Thyroid gland (tissue), 4 donors: Measurements from ENCODE around the gene MTUS2. TPM values are rescaled to one million over a fixed set of nuclear protein-coding genes. Genes with fewer than 3 reads are reported as not detected.

Experiments used
- DNase-seq, 2 donors: peaks; one replicate each; pipeline ENCODE4 v3.0.0-alpha.2; 2019
- H3K27ac ChIP-seq, 3 donors: fragments of 200-600 bp; sonication (generic); 1 replicate in 2 of 3; 2 replicates in 1 of 3; pipeline ENCODE4 v1.5.1; 2016 to 2019; ENCODE audit warnings: mild to moderate bottlenecking in 1 of 3, moderate library complexity in 1 of 3
- H3K27me3 ChIP-seq: fragments of 200-600 bp; sonication (generic); one replicate; pipeline ENCODE4 v1.5.1; 2019
- H3K36me3 ChIP-seq, 2 donors: fragments of 200-600 bp; sonication (generic); one replicate each; pipeline ENCODE4 v1.5.1; 2016 to 2019
- H3K4me1 ChIP-seq, 2 donors: fragments of 200-600 bp; sonication (generic); one replicate each; pipeline ENCODE4 v1.5.1; 2017 to 2019
- H3K4me3 ChIP-seq, 3 donors: fragments of 200-600 bp; sonication (generic); replicated peaks in 1 of 3; 1 replicate in 2 of 3; 2 replicates in 1 of 3; pipeline ENCODE4 v1.5.1; 2016; ENCODE audit warnings: mild to moderate bottlenecking in 1 of 3
- H3K9me3 ChIP-seq: fragments of 200-600 bp; sonication (generic); one replicate; pipeline ENCODE4 v1.5.1; 2017
- CTCF ChIP-seq, 6 experiments: fragments of 200-600 bp in 3 of 6; fragments of 450-650 bp in 3 of 6; sonication (generic) in 3 of 6; IDR thresholded peaks; one replicate each; pipeline ENCODE4 v1.5.1; 2016 to 2019; ENCODE audit warnings: antibody characterized with exemption in 6 of 6, mild to moderate bottlenecking in 2 of 6, inconsistent platforms in 1 of 6, moderate library complexity in 1 of 6
- POLR2A ChIP-seq, 2 donors: fragments of 450-650 bp; IDR thresholded peaks; one replicate each; pipeline ENCODE4 v1.6.1; 2017; ENCODE audit warnings: antibody characterized with exemption in 2 of 2, mild to moderate bottlenecking in 2 of 2, moderate library complexity in 1 of 2
- WGBS, 2 donors: methylation state at CpG; one replicate each; pipeline ENCODE4 v1.1.5; 2017; 5-methylcytosine and 5-hydroxymethylcytosine counted together
- intact Hi-C: fragments of 100-400 bp; cut with DNase I; formaldehyde crosslinking; loops from one replicate; pipeline ENCODE4 v1.15.1; 2023
- total RNA-seq, 4 donors: library from RNA; depleted of rRNA; stranded (reverse); fragments of >200 nt; gene quantifications; one replicate each; pipeline ENCODE4 v1.2.3, GENCODE V29; 2016

Gene MTUS2
- total RNA-seq, 4 donors from 2014 or later, result 0.98 to 1.5 (median 1.1) TPM

- WGBS, 2 donors, result 85 to 88% methylated on average over 9 to 12 of the region's 12 CpGs
- Histone ChIP-seq H3K27me3 (no peaks in the 10 kb centered on the region), H3K4me1 (peaks cover 4 to 6% of the 10 kb centered on the region in 2 donors), H3K4me3 (no peak overlapping the region), H3K36me3 (peaks cover 6 to 10% of the 10 kb centered on the region in 2 donors), H3K27ac (no peak overlapping the region), H3K9me3 (no peaks in the 10 kb centered on the region)
- no peak for TF ChIP-seq CTCF (IDR thresholded peaks at IDR 0.05)
- no peak for TF ChIP-seq POLR2A (IDR thresholded peaks at IDR 0.05)
- intact Hi-C loops, result loop anchor here (5.0 kb wide), 1 partner anchor 601 kb away; no protein-coding TSS in a partner anchor
- no peak for DNase-seq
Observed at GRCh38 chr13:29511106-29511796, 691.1 kb downstream of the MTUS2 start.

DNA sequence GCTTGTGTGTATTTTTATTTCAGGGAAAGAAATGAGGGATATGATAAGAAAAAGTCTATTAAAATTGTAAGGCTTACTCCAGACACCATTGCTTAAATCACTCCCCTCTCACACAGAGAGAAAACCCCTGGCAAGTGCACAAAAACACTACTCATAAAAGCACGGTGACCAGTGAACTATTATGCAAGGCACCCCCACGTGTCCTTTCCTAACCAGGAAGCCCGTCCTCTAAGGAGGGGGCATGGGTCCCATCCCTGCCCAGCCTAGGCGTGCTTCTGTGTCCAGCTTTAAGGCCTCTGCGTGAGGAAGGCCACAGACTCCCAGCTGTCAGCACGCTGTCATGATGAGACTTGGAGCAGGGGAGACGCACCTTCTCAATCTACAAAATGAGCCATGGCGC, 691.8 kb downstream of the MTUS2 start:
- TF ChIP-seq CTCF (IDR thresholded peaks at IDR 0.05) (no peak), POLR2A (IDR thresholded peaks at IDR 0.05) (no peak)
- Histone ChIP-seq H3K27me3 (no peaks in the 10 kb centered on the region), H3K4me1 (peaks cover 4 to 6% of the 10 kb centered on the region in 2 donors), H3K36me3 (peaks cover 6 to 10% of the 10 kb centered on the region in 2 donors), H3K4me3 (no peak overlapping the region), H3K9me3 (no peaks in the 10 kb centered on the region), H3K27ac (no peak overlapping the region)
- WGBS, 2 donors, result 88 to 92% methylated on average over 8 of the region's 8 CpGs
- intact Hi-C loops, result loop anchor here (5.0 kb wide), 1 partner anchor 600 kb away; no protein-coding TSS in a partner anchor
- DNase-seq, result no peak

GRCh38 chr13:29513002-29513980, 693.2 kb downstream of the MTUS2 start:
- no peak overlapping the region for H3K4me3 ChIP-seq
- intact Hi-C loops, result loop anchor here (5.0 kb wide), 1 partner anchor 599 kb away; no protein-coding TSS in a partner anchor
- H3K4me1 ChIP-seq, result no peaks in the 10 kb centered on the region
- WGBS, 2 donors, result 91 to 96% methylated on average over 16 to 21 of the region's 24 CpGs
- no peaks in the 10 kb centered on the region for H3K27me3 ChIP-seq
- H3K9me3 ChIP-seq, result no peaks in the 10 kb centered on the region
- peaks cover 6 to 10% of the 10 kb centered on the region in 2 donors for H3K36me3 ChIP-seq
- no peak overlapping the region for H3K27ac ChIP-seq
- no peak for DNase-seq
- no peak for TF ChIP-seq POLR2A (IDR thresholded peaks at IDR 0.05)
- TF ChIP-seq CTCF (IDR thresholded peaks at IDR 0.05), result no peak

GRCh38 chr13:29513981-29514719, 694.0 kb downstream of the MTUS2 start:
- no peak for TF ChIP-seq POLR2A (IDR thresholded peaks at IDR 0.05)
- TF ChIP-seq CTCF (IDR thresholded peaks at IDR 0.05), result no peak
- intact Hi-C loops, result loop anchor here (5.0 kb wide), 1 partner anchor 598 kb away; no protein-coding TSS in a partner anchor
- Histone ChIP-seq H3K27ac (no peak overlapping the region), H3K4me1 (no peaks in the 10 kb centered on the region), H3K4me3 (no peak overlapping the region), H3K27me3 (no peaks in the 10 kb centered on the region), H3K36me3 (peaks cover 6 to 10% of the 10 kb centered on the region in 2 donors), H3K9me3 (no peaks in the 10 kb centered on the region)
- 94 to 96% methylated on average over 20 to 23 of the region's 32 CpGs for WGBS, 2 donors
- no peak for DNase-seq
